MM.1S (cell line): ENCODE results near the gene CC2D1B.

Experiments used
- DNase-seq: peaks from one replicate; pipeline ENCODE4 v3.0.0-alpha.2; 2015
- H2AFZ ChIP-seq: fragments of 300-600 bp; sonication (generic); 2 replicates; pipeline ENCODE4 v1.6.0; 2016; ENCODE audit warnings: antibody characterized with exemption, low read length
- H3F3A ChIP-seq: fragments of 300-600 bp; sonication (generic); 2 replicates; pipeline ENCODE4 v1.6.1; 2016; ENCODE audit warnings: mild to moderate bottlenecking, antibody characterized with exemption, low read length, moderate library complexity, mixed read lengths; ENCODE audit not compliant: insufficient read depth
- H3K27ac ChIP-seq: fragments of 300-600 bp; sonication (generic); 2 replicates; pipeline ENCODE4 v1.5.1; 2016; ENCODE audit warnings: mild to moderate bottlenecking, low read length
- H3K27me3 ChIP-seq: fragments of 300-600 bp; sonication (generic); replicated peaks from 2 replicates; pipeline ENCODE4 v1.6.0; 2016; ENCODE audit warnings: low read length; ENCODE audit not compliant: insufficient read depth
- H3K36me3 ChIP-seq: fragments of 300-600 bp; sonication (generic); replicated peaks from 2 replicates; pipeline ENCODE4 v1.6.1; 2016; ENCODE audit warnings: mild to moderate bottlenecking, low read length, mixed read lengths; ENCODE audit not compliant: insufficient read depth
- H3K4me1 ChIP-seq: fragments of 300-600 bp; sonication (generic); 2 replicates; pipeline ENCODE4 v1.6.1; 2016; ENCODE audit warnings: low read length, mixed read lengths
- H3K4me2 ChIP-seq: fragments of 300-600 bp; sonication (generic); 2 replicates; pipeline ENCODE4 v1.6.0; 2016; ENCODE audit warnings: low read depth, low read length
- H3K4me3 ChIP-seq: fragments of 300-600 bp; sonication (generic); 2 replicates; pipeline ENCODE4 v1.5.1; 2016; ENCODE audit warnings: low read length, mixed read lengths
- H3K79me2 ChIP-seq: fragments of 300-600 bp; sonication (generic); 2 replicates; pipeline ENCODE4 v1.6.1; 2016; ENCODE audit warnings: mixed run types, low read length, mixed read lengths
- H3K9ac ChIP-seq: fragments of 300-600 bp; sonication (generic); 2 replicates; pipeline ENCODE4 v1.6.1; 2016; ENCODE audit warnings: low read length, mixed read lengths
- H3K9me2 ChIP-seq: fragments of 300-600 bp; sonication (generic); replicated peaks from 2 replicates; pipeline ENCODE4 v1.6.1; 2016; ENCODE audit warnings: mild to moderate bottlenecking, low read length, mixed read lengths; ENCODE audit not compliant: insufficient read depth
- H3K9me3 ChIP-seq: fragments of 300-600 bp; sonication (generic); replicated peaks from 2 replicates; pipeline ENCODE4 v1.6.1; 2016; ENCODE audit warnings: mild to moderate bottlenecking, low read length, mixed read lengths; ENCODE audit not compliant: insufficient read depth
- H4K20me1 ChIP-seq: fragments of 300-600 bp; sonication (generic); 2 replicates; pipeline ENCODE4 v1.6.1; 2016; ENCODE audit warnings: mild to moderate bottlenecking, low read length, moderate library complexity, mixed read lengths; ENCODE audit not compliant: insufficient read depth
- EZH2 ChIP-seq: fragments of 300-600 bp; sonication (generic); optimal IDR thresholded peaks from 2 replicates; pipeline ENCODE3; 2017; ENCODE audit warnings: low read depth, mild to moderate bottlenecking, antibody characterized with exemption, low read length, mixed read lengths
- EZH2phosphoT487 ChIP-seq: fragments of 300-600 bp; sonication (generic); IDR thresholded peaks from 2 replicates; pipeline ENCODE4 v1.6.1; 2018; ENCODE audit warnings: antibody characterized with exemption, low read length
- TF ChIP-seq, protein P1 (sequence below): fragments of 300-600 bp; sonication (generic); IDR thresholded peaks from 2 replicates; pipeline ENCODE4 v1.5.1; 2016; ENCODE audit warnings: antibody characterized with exemption, low read length, mixed read lengths

The CC2D1B gene

DNA sequence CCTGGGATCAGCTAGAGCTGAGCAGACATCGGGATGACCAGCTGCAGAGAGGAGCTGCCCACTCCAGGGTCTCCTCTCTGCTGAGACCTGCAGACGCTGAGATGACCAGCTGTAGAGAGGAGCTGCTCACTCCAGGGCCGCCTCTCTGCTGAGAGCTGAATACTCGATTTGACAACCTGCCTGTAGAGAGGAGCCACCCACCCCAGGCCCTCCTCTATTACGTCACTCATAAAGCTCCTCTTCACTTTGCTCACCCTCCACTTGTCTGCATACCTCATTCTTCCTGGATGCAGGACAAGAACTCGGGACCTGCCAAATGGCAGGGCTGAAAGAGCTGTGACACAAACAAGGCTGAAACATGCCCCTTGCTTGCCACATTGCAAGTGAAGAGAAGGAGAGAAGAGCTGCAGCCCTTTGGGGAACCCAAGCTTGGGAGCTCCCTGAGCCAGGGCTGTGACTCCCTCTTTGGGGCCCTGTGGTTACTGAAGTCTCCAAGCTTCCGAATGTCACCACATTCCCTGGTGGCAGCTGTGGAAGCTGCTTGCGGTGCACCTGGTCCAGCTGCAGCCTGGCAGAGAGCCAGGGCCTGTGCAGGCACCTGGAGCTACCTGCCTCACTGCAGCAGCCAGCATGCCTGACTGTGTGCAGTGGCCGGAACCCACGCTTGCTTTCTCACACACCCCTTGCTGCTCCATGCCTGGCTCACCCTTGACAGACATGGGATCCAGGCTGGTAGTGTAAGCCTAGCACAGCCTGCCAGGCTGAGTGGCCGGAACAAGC lies 59.6 kb downstream of the CC2D1B start:
- no peaks in the 10 kb centered on the region for H3K4me1 ChIP-seq
- no peaks in the 10 kb centered on the region for H4K20me1 ChIP-seq
- no peaks in the 10 kb centered on the region for H3K9me3 ChIP-seq
- H3K9me2 ChIP-seq = no peaks in the 10 kb centered on the region
- H3K4me3 ChIP-seq = no peak overlapping the region
- no peak overlapping the region for H3K9ac ChIP-seq
- no peaks in the 10 kb centered on the region for H3K79me2 ChIP-seq
- H3K36me3 ChIP-seq = no peaks in the 10 kb centered on the region
- H3K4me2 ChIP-seq = no peak overlapping the region
- TF ChIP-seq EZH2 (no peak), EZH2phosphoT487 (no peak)
- TF ChIP-seq, protein P1, sequence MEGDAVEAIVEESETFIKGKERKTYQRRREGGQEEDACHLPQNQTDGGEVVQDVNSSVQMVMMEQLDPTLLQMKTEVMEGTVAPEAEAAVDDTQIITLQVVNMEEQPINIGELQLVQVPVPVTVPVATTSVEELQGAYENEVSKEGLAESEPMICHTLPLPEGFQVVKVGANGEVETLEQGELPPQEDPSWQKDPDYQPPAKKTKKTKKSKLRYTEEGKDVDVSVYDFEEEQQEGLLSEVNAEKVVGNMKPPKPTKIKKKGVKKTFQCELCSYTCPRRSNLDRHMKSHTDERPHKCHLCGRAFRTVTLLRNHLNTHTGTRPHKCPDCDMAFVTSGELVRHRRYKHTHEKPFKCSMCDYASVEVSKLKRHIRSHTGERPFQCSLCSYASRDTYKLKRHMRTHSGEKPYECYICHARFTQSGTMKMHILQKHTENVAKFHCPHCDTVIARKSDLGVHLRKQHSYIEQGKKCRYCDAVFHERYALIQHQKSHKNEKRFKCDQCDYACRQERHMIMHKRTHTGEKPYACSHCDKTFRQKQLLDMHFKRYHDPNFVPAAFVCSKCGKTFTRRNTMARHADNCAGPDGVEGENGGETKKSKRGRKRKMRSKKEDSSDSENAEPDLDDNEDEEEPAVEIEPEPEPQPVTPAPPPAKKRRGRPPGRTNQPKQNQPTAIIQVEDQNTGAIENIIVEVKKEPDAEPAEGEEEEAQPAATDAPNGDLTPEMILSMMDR = no peak
- H3K27ac ChIP-seq = no peak overlapping the region
- H2AFZ ChIP-seq = no peak overlapping the region
- no peaks in the 10 kb centered on the region for H3F3A ChIP-seq
- DNase-seq = no peak
- no peaks in the 10 kb centered on the region for H3K27me3 ChIP-seq

DNA sequence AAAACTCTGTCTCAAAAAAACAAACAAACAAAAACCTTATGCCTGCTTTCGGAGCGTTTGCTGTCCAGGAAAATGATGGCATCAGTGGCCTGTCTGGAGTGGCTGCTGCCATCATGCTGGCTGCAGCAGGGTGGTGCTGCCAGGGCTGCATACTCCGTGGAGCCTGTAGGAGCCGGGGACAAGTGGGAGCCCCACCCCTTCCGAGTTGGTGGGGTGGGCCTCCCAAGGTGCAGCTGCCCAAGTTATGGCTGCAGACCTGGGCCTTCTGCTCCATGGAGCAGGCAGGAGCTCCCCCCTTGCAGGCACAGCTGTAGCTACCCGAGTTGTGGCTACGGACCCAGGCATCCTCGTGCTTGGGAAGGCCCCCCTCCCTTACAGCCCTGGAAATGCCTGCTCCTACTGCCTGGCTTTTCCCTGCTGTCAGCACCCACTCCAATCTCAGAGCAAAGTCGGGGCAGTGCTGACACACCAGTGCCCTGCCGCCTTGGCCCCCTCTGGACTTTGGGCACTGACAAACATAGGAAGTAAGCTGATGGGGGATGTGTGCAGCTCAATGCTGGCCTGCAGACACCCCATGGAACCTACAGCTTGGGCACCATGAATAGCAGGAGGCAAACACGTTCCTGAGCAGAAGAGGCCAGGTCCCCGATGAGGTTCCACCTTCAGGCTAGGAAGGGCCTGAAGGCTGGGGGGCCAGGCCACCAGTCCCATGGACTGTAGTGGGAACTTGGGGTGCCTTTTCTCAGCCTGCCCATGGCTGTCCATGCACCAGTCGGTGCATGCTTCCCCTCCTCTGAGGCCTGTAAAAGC lies 60.4 kb downstream of the CC2D1B start:
- H3K4me3 ChIP-seq = no peak overlapping the region
- H3K9me3 ChIP-seq = no peaks in the 10 kb centered on the region
- TF ChIP-seq EZH2phosphoT487 = no peak
- TF ChIP-seq EZH2 = no peak
- TF ChIP-seq, protein P1 = no peak
- H3K4me1 ChIP-seq = no peaks in the 10 kb centered on the region
- no peaks in the 10 kb centered on the region for H3F3A ChIP-seq
- no peak overlapping the region for H3K27ac ChIP-seq
- no peaks in the 10 kb centered on the region for H3K79me2 ChIP-seq
- H2AFZ ChIP-seq = no peak overlapping the region
- H3K36me3 ChIP-seq = no peaks in the 10 kb centered on the region
- H3K27me3 ChIP-seq = no peaks in the 10 kb centered on the region
- H3K4me2 ChIP-seq = no peak overlapping the region
- no peak for DNase-seq
- no peaks in the 10 kb centered on the region for H3K9me2 ChIP-seq
- H3K9ac ChIP-seq = no peak overlapping the region
- H4K20me1 ChIP-seq = no peaks in the 10 kb centered on the region
